Peyer's patch (tissue), 4 donors: ENCODE measurements around the gene GPX3.

ENCODE experiments used
- POLR2A ChIP-seq, 2 donors: fragments of 450-650 bp; IDR thresholded peaks; one replicate each; pipeline ENCODE4 v1.5.1; 2017; ENCODE audit warnings: antibody characterized with exemption in 2 of 2, mild to moderate bottlenecking in 2 of 2, moderate library complexity in 2 of 2
- TF ChIP-seq, protein P1 (sequence below), 6 experiments: fragments of 450-650 bp in 4 of 6; fragments of 200-600 bp in 2 of 6; sonication (generic) in 1 of 6; IDR thresholded peaks; one replicate each; pipeline ENCODE4 v1.5.1; 2017 to 2019; ENCODE audit warnings: antibody characterized with exemption in 6 of 6, mild to moderate bottlenecking in 3 of 6, moderate library complexity in 1 of 6

DNA sequence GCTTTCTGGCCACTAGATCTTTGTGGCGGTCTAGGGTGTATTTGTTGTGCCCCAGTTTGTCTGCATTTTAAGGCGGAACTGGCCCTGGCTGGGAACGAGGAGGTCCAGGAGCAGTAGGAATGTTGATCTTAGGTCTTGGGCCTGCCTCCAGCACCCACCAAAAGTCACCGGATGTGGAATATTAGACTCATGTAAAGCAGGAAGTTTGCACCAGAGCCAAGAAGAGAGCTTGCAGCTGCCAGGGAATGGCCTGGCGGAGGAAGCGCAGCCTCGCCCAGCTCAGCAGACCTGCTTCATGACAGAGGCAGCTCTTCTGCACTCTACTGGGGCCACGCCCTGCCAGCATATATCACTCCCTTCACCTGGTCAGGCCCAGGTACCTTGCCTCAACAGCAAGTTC, 3.3 kb downstream of the GPX3 start:
- TF ChIP-seq, protein P1, sequence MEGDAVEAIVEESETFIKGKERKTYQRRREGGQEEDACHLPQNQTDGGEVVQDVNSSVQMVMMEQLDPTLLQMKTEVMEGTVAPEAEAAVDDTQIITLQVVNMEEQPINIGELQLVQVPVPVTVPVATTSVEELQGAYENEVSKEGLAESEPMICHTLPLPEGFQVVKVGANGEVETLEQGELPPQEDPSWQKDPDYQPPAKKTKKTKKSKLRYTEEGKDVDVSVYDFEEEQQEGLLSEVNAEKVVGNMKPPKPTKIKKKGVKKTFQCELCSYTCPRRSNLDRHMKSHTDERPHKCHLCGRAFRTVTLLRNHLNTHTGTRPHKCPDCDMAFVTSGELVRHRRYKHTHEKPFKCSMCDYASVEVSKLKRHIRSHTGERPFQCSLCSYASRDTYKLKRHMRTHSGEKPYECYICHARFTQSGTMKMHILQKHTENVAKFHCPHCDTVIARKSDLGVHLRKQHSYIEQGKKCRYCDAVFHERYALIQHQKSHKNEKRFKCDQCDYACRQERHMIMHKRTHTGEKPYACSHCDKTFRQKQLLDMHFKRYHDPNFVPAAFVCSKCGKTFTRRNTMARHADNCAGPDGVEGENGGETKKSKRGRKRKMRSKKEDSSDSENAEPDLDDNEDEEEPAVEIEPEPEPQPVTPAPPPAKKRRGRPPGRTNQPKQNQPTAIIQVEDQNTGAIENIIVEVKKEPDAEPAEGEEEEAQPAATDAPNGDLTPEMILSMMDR (IDR thresholded peaks at IDR 0.05), result no peak
- no peak for TF ChIP-seq POLR2A (IDR thresholded peaks at IDR 0.05)
